Measurements from ENCODE around the gene HYAL4. TPM values are rescaled to one million over a fixed set of nuclear protein-coding genes. Genes with fewer than 3 reads are reported as not detected.

HYAL4 gene
- total RNA-seq: not detected in 2 replicates

GRCh38 chr7:123844712-123845219, at the start of gene HYAL4:
HYAL4 (plus strand) TSS chr7:123845169; CDS start chr7:123868274, 23,105 bp downstream.

GRCh38 chr7:123924941-123925340, 80.0 kb downstream of the HYAL4 start, which contains the start of gene SPAM1:
SPAM1 (plus strand) TSS chr7:123925241; CDS start chr7:123953571, 28,330 bp downstream.

Other genes with a start within 250 kb of the HYAL4 start
- gene ASB15, start 243.3 kb upstream of the HYAL4 start, total RNA-seq: not detected in 2 replicates
- gene LMOD2, start 189.3 kb upstream of the HYAL4 start, total RNA-seq: not detected in 2 replicates
- gene WASL, start 96.2 kb upstream of the HYAL4 start, total RNA-seq: 7.8 and 9.0 TPM in 2 replicates
- not detected in 2 replicates for gene SPAM1, start 80.1 kb downstream of the HYAL4 start, total RNA-seq
- not detected in 2 replicates for gene TMEM229A, start 187.9 kb downstream of the HYAL4 start, total RNA-seq

Data from epithelial cell of umbilical artery (primary cell).